GM18517 (cell line): ENCODE results near the gene ENTPD7.
A peak's percentile ranks its signal among the peaks of the same experiment; 100 is the strongest.
"Not testable (repeated sequence)": the region's sequence is repeated elsewhere in the genome, so short reads cannot be mapped to it uniquely, and the experiment has no call there.

Experiments
- ATAC-seq: cut with Tn5 transposase; IDR thresholded peaks from one replicate; pipeline ENCODE4 v1.9.1; 2021; ENCODE audit warnings: mild to moderate bottlenecking, moderate library complexity; ENCODE audit not compliant: unreplicated experiment

ENTPD7 gene

GRCh38 chr10:99659031-99659867 lies at the start of gene ENTPD7:
ENTPD7 (plus strand) TSS chr10:99659509; CDS start chr10:99659957, 448 bp downstream.
- peak; percentile 97 for ATAC-seq

GRCh38 chr10:99610221-99610620 lies 49.1 kb upstream of the ENTPD7 start:
- no peak for ATAC-seq

DNA sequence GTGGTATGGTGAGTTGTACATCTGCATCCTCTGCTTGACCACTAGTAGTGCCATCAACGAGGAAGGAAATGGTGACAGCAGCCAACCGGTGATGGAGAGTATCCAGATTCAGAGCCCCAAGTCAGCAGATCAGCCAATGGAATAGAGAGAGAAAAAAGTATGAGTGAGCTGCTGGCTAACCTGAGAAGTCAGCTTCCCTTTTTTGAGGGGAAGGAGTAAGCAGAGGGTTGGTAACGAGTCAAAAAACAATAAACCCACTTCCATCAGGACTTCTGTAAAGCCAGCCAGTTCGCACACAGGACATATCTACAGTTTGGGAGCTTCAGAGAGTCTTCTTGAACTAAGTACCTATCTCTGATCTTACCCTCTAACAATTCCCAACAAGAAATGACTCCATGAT lies 48.0 kb upstream of the ENTPD7 start:
- no peak for ATAC-seq

DNA sequence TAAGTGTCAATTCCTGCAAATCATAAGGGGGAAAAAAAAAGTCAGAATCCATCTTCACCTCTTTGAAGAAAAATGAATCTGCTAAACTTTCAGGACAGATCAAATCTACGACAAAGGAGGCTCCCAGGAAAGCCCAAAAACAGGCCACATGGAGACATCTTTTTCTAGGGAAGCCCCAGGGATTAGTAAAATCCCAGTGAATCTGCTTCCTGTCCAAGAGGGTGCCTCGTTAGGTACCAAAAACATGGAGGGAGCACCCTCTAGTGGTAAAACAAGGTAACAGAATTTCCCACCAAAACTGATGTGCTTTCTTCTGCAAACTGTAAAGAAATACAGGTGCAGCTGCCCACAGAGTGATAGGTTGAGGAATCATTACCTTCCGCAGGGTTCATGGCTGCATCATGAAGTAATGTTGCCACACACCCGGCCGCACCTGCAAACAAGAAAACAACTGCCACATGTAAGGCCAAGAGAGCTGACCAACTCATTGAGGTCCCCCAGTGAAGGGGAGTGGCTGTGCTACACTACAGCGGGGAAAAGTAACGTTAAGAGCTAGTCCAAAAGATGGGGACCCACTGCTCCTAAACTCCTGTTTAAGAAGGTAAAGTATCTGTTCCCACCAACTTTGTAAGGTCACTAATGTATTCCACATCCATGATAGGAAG lies 47.0 kb upstream of the ENTPD7 start:
- peak; percentile 49 for ATAC-seq

GRCh38 chr10:99615426-99615825 lies 43.9 kb upstream of the ENTPD7 start:
- ATAC-seq: no peak

DNA sequence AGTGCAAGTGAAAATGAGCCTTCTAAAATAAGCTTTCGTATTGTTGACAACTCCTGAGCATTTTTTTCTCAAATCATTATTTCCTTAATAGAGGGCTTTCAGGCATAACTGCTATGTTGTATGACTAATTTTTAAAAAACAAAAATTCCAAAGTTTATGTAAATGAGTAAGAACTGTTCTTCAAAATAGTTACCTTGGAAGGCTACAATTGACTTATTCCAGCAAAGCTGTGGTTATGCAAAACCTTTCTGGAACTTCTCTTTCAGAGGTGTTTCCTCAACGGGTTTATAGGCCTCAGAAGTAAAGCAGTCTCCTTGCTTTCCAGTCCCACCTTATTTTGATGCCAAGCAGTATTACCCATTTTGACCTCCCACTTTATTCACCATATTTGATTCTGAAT lies 41.6 kb upstream of the ENTPD7 start:
- ATAC-seq: no peak

DNA sequence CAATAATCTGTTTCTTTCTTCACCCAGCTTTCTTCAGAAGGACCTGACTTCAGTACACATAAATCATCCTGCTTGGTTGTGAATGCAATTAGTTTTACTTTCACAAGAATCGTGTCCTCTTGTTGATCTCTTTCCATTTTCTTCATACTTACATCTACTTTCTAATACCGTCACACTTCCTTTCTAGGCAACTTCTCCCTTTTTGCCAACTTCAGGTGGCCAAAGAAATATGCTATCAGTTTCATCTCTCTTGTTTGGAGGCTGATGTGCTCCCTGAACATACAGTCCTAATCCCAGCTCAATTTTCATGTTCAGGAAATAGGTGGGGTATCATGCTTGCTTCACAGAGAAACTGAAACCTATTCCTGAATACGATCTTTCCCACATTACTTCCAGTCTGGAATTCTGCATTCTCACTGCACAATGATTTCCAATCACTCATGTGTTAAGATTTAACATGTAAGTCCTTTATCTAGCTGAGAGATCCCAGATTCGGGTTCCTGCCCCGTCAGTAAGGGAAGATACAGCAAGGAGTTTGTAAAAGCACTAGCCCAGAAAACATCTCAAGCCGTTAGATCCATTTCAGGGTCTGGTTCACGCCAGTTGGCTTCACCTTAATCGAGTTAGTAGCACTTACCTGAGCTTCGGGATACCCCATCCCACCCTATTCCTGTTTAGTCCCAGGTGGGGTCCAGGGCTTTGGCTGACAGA lies 40.1 kb upstream of the ENTPD7 start:
- no peak for ATAC-seq

- ATAC-seq: no peak
Observed at GRCh38 chr10:99619851-99620710, 39.2 kb upstream of the ENTPD7 start, which contains the start of gene SLC25A28. SLC25A28 (minus strand) TSS chr10:99620439; CDS start chr10:99620335, 104 bp downstream.

DNA sequence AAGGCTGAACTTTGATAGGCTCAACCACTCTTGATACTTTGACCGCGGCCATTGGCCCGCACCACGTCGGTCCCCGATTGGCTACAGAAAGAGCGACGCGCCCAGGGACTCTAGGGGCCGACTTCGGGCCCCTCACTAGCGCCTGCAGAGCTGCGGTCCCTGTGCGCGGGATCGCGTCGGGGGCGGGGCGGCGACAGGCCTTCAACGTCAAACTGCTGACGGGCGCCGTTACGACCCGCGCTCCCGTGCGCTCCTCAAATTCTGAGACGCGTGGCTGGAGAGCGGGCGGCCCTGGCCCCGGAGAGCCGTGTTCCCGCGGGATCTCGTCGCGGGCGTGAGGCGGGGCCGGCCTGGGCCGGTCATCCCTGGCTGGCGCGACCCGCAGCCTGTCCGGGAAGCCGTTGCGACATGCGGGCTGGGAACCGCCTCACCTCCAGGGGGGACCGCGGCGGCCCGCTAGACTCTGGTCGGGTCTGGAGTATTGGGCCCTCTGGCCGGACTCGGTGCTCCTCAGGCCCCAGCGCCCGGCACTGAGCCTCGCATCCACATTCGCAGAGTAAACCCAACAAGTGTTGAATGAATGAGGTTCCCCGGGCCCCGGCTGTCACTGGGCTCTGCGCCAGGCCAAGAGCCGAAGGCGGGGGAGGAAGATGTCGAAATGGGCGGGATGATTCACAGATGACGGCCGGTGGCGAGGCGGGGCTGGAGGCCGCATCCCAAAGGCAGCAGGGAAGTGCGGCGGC lies 38.4 kb upstream of the ENTPD7 start:
- ATAC-seq: peak; percentile 89

- ATAC-seq: no peak
Observed at GRCh38 chr10:99621454-99622251, 37.7 kb upstream of the ENTPD7 start.

DNA sequence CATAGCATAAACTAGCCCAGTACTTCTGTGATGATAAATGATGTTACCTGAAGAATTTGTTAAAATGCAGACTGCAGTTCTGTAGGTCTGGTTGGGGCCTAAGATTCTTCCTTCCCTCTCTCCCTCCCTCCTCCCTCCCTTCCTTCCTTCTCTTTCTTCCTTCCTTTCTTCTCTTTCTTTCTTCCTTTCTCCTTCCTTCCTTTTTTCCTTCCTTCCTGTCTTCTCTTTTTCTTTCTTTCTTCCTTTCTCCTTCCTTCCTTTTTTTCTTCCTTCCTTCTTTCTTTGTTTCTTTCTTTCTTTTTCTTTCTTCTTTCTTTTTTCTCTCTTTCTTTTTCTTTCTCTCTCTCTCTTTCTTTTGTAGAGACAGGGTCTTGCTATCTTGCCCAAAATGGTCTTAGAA lies 35.4 kb upstream of the ENTPD7 start:
- no peak for ATAC-seq

GRCh38 chr10:99625124-99625523 lies 34.2 kb upstream of the ENTPD7 start:
- ATAC-seq: not testable (repeated sequence)

GRCh38 chr10:99628923-99629624 lies 30.2 kb upstream of the ENTPD7 start:
- no peak for ATAC-seq

DNA sequence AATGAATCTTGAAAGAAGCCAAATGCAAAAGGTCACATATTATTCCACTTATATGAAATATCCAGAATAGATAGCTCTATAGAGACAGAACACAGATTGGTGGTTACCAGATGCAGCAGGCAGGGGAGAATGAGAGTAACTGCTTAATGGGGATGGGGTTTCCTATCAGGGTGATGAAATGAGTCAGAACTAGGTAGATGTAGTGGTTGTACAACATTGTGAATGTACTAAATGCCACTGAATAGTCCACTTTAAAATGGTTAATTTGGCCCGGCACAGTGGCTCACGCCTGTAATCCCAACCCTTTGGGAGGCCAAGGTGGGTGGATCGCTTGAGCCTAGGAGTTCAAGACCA lies 29.7 kb upstream of the ENTPD7 start:
- ATAC-seq: no peak

DNA sequence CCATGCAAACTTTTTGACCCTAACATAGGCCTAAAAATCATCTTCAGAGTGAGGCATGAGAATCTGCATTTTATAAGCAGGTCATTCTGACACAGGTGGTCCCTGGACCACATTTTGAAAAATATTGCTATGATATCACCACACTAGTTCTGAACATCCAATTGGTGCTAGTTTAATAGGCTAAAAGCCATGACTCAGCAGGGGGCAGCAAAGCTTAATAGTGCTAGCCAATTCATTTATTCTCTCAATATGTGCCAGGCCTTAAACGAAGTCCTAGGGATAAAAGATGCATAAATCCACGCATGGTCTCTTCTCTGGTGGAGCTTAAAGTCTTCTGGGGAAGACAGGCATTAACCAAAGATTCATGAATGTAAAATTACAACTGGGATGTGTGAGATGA lies 28.9 kb upstream of the ENTPD7 start:
- ATAC-seq: no peak

DNA sequence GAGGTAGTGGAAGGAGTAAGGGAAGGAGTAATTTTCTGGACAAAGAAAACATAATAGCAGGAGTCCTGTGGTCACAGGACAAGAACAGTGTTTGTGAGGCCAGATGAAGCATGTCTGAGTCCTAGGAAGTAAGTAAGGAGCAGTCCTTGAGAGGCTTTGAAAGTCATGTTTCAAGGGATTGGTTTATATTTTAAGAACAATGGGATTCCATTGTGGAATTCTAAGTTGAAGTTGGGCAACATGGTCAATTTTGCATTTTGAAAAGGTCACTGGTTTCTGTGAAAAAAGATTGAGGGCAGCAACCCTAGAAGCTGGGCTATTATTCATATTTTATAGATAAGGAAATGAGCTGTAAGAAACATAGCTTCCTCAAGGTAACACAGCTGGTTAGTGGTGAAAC lies 28.3 kb upstream of the ENTPD7 start:
- no peak for ATAC-seq

DNA sequence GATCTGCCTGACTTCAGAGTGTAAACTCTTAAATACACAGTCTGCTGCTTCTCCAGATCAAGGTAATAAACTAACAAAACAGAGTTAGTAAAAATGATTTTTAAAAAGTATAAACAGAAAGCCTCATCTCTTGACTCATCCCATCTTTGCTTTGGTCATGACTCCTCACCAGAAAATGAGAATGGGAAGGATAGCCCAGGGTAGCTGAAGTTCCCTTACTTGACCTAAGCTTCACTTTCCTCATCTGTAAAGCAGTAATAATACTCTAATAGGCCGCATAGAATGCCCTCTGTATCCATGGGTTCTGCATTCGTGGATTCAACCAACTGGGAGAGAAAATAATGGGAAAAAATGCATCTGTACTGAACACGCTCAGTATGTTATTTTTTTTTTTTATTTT lies 27.8 kb upstream of the ENTPD7 start:
- ATAC-seq: no peak

DNA sequence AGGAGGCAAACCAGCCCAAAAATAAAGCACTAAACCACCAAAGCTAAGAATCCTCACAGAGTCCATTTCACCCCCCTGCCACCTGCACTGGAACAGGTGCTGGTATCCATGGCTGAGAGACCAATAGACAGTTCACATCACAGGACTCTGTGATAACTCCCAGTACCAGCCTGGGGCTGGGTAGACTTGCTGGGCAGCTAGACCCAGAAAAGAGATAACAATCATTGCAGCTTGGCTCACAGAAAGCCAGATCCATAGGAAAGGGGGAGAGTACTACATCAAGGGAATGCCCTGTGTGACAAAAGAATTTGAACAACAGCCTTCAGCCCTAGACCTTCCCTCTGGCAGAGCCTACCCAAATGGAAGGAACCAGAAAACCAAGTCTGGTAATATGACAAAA lies 25.5 kb upstream of the ENTPD7 start:
- ATAC-seq: no peak
